ENCODE data around the gene ZNF521. TPM values are rescaled to one million over a fixed set of nuclear protein-coding genes. Genes with fewer than 3 reads are reported as not detected.

The ZNF521 gene
- total and polyA plus RNA-seq, 2 experiments from 2014 or later: 3.1 to 9.2 TPM

- Histone ChIP-seq H3K4me3 (no peak overlapping the region), H3K4me1 (ENCODE audit: insufficient read depth) (peaks cover 46% of the 10 kb centered on the region), H3F3A (replicated peaks; ENCODE audit: low read depth) (no peaks in the 10 kb centered on the region), H2AFZ (no peak overlapping the region), H3K9me2 (ENCODE audit: insufficient read depth) (no peaks in the 10 kb centered on the region), H3K4me2 (no peak overlapping the region), H3K27ac (ENCODE audit: low read depth) (no peak overlapping the region), H3K36me3 (ENCODE audit: insufficient read depth) (no peaks in the 10 kb centered on the region), H3K27me3 (ENCODE audit: insufficient read depth) (no peaks in the 10 kb centered on the region), H4K20me1 (replicated peaks; ENCODE audit: insufficient read depth) (no peaks in the 10 kb centered on the region), H3K79me2 (replicated peaks; ENCODE audit: insufficient read depth) (no peaks in the 10 kb centered on the region)
- H3K4me3 Mint-ChIP-seq: no peak overlapping the region
- ATAC-seq: no peak
- H3K27ac Mint-ChIP-seq: no peak overlapping the region
- peaks cover 14% of the 10 kb centered on the region for H3K4me1 Mint-ChIP-seq
- H3K27me3 Mint-ChIP-seq (ENCODE audit: insufficient read depth, low read depth, poor library complexity): peaks cover 3% of the 10 kb centered on the region
- DNase-seq (ENCODE audit: low spot score): no peak
- H3K36me3 Mint-ChIP-seq (ENCODE audit: low read depth): no peaks in the 10 kb centered on the region
- TF ChIP-seq CREB1 (CRISPR knock-in tag; IDR thresholded peaks at IDR 0.05; ENCODE audit: low read depth) (no peak), JUNB (IDR thresholded peaks at IDR 0.05; ENCODE audit: unreplicated experiment) (no peak), STAT1 (IDR thresholded peaks at IDR 0.05; ENCODE audit: unreplicated experiment) (no peak), ZNF331 (CRISPR knock-in tag; IDR thresholded peaks at IDR 0.05; ENCODE audit: low read depth) (no peak), EZH2 (IDR thresholded peaks at IDR 0.05; ENCODE audit: low read depth, unreplicated experiment) (no peak)
- H3K9me3 Mint-ChIP-seq: no peaks in the 10 kb centered on the region
Observed at GRCh38 chr18:25287106-25287505, 64.9 kb downstream of the ZNF521 start.

- Mint-ChIP-seq H3K4me3 (no peak overlapping the region), H3K36me3 (ENCODE audit: low read depth) (no peaks in the 10 kb centered on the region), H3K4me1 (peaks cover 28% of the 10 kb centered on the region), H3K9me3 (no peaks in the 10 kb centered on the region; the same call in 2 of the 3 replicates), H3K27me3 (ENCODE audit: insufficient read depth, low read depth, poor library complexity) (peaks cover 6% of the 10 kb centered on the region), H3K27ac (no peak overlapping the region)
- DNase-seq (ENCODE audit: low spot score) (peak; percentile 21), ATAC-seq (peak; percentile 67)
- Histone ChIP-seq H3K27me3 (ENCODE audit: insufficient read depth) (no peaks in the 10 kb centered on the region), H2AFZ (no peak overlapping the region), H3K9me2 (ENCODE audit: insufficient read depth) (no peaks in the 10 kb centered on the region), H3K4me2 (peak overlapping the region; percentile 62; the same call in 1 of the 2 replicates), H3K4me3 (no peak overlapping the region), H3K4me1 (ENCODE audit: insufficient read depth) (peaks cover 59% of the 10 kb centered on the region), H3F3A (replicated peaks; ENCODE audit: low read depth) (no peaks in the 10 kb centered on the region), H3K27ac (ENCODE audit: low read depth) (peak overlapping the region; percentile 28), H4K20me1 (replicated peaks; ENCODE audit: insufficient read depth) (no peaks in the 10 kb centered on the region; the same call in 1 of the 2 replicates), H3K79me2 (replicated peaks; ENCODE audit: insufficient read depth) (no peaks in the 10 kb centered on the region), H3K36me3 (ENCODE audit: insufficient read depth) (no peaks in the 10 kb centered on the region)
- no peak for TF ChIP-seq STAT1 (IDR thresholded peaks at IDR 0.05; ENCODE audit: unreplicated experiment)
- no peak for TF ChIP-seq EZH2phosphoT487 (IDR thresholded peaks at IDR 0.05; ENCODE audit: unreplicated experiment)
- no peak for TF ChIP-seq NANOG (IDR thresholded peaks at IDR 0.05; ENCODE audit: borderline replicate concordance)
- TF ChIP-seq ETS1 (IDR thresholded peaks at IDR 0.05): no peak
- no peak for TF ChIP-seq POLR2AphosphoS5 (IDR thresholded peaks at IDR 0.05; ENCODE audit: low read depth)
- no peak for TF ChIP-seq CTCF (conservative IDR thresholded peaks at IDR 0.05; ENCODE audit: low read depth in 2 of 2)
- no peak for TF ChIP-seq CREB1 (CRISPR knock-in tag; IDR thresholded peaks at IDR 0.05; ENCODE audit: low read depth)
- TF ChIP-seq REST (IDR thresholded peaks at IDR 0.05; ENCODE audit: unreplicated experiment): no peak
- no peak for TF ChIP-seq JUNB (IDR thresholded peaks at IDR 0.05; ENCODE audit: unreplicated experiment)
Observed at GRCh38 chr18:25284861-25285550, 67.0 kb downstream of the ZNF521 start.

All from GM23338 (cell line).